Measurements from ENCODE around the gene ITGA4.

GRCh38 chr2:181408861-181409260 lies 48.3 kb upstream of the ITGA4 start:
- no peak for TF ChIP-seq CTCF (IDR thresholded peaks at IDR 0.05)
- TF ChIP-seq POLR2A (IDR thresholded peaks at IDR 0.05; ENCODE audit: low read depth) = no peak
- no peak for TF ChIP-seq POLR2AphosphoS5 (IDR thresholded peaks at IDR 0.05)

Measured in esophagus muscularis mucosa (tissue), 3 donors.